Globus pallidus (tissue), 1 donor: Measurements from ENCODE around the gene OSBPL5.
A peak's percentile ranks its signal among the peaks of the same experiment; 100 is the strongest.

Experiments used
- DNase-seq: peaks from one replicate; pipeline ENCODE4 v3.0.0-alpha.2; 2015; ENCODE audit warnings: low spot score

OSBPL5 gene

DNA sequence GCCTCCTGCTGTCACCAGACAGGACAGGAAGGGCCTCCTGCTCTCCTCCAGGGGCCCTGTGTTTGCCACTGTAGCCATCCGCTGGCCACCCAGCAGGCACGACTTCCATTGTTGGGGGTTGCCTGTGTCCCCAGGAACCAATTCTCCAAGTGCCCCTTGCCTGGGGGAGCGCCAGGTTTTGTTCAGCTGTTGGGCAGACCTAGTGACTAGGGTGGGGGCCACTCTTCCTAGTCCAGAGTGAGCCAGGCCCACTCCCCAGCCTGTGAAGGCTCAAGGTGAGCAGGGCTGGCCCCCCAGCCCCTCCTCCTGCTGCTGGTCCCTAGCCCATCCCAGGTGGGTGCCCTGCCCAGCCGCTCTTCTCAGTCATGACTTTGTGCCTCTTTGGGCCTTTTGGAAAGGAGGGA is 30.9 kb downstream of the OSBPL5 start:
- no peak for DNase-seq

DNA sequence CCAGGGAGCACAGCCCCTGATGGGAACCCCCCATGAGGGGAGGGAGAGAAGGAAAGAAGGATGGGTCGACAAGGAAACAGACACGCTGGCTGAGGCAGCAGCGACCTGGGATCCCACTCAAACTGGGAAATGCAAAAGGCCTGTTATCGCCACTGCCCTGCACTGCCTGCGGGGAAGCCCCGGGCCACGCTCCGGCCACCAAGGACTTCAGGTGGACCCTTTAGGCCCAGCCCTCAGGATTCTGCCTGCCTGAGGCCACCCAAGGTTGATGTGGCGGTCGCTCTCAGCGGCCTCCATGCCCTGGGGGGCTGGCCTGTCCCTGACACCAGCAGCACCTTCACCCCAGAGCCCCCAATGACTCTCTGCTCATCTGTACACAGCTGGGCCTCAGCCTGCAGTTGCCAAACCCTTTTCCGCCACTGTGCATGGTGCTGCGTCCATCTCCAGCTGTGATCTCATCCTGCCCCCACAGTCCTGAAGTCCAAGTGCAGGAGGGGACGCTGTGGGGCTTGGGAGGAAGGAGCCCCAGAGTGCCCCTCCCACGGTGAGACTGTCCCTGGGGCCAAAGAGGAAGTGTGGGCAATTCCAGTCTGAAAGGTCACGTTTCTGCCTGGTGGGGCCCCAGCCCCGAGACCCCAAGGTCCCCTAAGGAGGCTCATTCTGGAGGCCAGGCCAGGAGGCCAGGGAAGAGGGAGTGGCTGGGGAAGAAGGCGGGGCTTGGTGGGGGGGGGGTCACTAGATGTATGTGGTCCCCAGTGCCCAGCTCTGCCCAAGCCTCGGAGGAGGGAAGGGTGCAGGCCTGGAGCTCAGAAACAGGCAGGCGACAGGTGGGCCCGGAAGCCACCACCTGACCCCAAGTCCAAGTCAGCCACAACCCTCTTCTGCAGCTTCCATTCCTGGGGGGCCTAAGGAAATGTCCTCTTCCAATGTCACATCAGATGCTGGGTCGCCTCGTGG is 31.6 kb downstream of the OSBPL5 start:
- no peak for DNase-seq

DNA sequence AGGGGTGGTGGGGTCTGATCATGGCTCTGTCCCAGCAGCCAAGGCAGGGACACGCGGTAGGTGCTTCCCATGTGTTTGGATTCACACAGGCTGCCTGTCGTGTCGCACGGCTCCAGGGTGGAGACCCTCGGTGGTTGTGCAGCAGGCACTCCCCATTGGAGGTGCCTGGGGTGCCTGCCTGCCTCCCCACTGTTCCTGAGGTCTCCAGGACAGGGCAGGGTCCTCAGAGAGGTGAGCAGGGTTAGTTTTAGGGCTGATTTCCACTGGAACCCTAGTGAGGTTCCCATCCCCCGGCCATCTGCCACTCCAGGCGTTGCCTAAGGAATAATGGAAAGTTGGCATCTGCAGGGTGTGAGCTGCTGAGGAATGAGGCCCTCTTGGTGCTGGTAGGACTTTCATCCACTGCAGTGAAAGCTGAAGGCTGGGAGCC is 32.3 kb downstream of the OSBPL5 start:
- no peak for DNase-seq

DNA sequence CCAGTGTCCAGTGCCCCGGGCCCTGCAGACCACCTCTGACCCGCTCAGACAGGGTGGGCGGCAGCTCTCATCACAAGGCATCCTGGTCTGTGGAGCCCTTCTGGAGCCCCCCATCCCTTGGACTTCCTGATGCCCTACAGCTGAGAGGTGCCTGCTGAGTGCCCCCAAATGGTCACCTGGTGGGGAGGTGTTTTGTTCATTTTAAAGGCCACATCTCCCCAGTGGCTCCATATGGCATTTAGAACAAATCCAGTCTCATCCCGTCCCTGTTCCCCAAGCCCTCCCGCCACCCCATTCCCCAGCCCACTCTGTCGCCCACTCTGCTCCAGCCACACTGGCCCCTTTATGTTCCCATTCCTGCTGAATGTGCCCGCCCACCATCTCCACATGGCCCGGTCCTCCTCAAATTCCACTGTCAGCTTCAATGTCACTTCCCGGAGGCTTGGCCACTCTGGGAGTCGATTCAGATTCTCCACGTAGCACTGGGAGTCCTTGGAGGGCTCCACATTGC is 32.8 kb downstream of the OSBPL5 start:
- DNase-seq, result no peak

DNA sequence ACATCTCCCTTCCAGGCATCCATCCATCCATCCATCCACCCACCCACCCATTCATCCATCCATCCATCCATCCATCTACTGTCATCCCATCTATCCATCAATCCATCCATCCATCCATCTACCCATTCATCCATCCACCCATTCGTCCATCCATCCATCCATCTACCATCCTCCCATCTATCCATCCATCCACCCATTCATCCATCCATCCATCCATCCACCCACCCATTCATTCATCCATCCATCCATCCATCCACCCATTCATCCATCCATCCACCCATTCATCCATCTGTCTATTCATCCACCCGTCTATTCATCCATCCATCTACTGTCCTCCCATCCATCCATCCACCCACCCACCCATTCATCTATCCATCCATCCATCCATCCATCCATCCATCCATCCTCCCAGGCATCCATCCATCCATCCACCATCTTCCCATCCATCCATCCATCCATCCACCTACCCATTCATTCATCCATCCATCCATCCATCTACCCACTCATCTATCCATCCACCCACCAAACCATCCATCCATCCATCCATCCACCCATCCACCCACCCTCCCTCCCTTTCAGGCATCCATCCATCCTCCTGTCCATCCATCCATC is 33.7 kb downstream of the OSBPL5 start:
- DNase-seq, result no peak

DNA sequence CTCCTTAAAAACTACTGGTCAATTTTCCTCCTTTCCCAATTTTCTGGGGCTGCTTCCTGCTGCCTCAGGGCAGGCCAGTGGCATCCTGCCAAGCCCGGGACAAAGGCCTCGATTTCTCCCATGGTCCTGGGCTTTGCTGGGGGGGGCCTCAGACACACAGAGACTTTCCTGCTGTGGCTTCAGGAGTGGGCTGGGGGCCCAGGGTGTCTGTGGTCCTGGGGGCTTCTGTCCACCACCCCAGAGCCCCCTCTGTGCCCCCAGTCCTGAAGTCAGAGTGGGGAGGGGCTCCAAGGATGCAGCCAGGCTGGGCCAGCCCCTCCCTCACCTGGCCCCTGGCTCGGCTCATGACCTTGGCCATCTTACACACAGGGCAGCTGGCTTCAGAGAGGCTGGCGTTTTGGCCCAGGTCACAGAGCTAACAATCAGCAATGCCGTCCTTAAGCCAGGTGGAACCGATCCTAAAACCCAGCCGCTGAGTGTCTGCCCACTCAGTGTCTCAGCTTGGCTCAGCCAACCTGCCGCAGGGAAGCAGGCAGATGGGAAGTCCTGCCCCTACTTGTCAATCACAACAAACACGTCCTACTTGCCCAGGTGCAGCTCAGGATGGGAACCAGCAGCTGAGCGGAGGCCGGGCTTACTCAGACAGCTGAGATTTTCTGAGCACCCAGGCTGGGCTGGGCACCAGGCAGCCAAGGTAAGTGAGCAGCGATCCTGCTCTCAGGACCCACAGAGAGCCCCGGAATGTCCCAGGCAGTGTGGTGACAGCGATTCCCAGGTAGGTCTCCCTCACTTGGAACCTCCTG is 34.6 kb downstream of the OSBPL5 start:
- no peak for DNase-seq

DNA sequence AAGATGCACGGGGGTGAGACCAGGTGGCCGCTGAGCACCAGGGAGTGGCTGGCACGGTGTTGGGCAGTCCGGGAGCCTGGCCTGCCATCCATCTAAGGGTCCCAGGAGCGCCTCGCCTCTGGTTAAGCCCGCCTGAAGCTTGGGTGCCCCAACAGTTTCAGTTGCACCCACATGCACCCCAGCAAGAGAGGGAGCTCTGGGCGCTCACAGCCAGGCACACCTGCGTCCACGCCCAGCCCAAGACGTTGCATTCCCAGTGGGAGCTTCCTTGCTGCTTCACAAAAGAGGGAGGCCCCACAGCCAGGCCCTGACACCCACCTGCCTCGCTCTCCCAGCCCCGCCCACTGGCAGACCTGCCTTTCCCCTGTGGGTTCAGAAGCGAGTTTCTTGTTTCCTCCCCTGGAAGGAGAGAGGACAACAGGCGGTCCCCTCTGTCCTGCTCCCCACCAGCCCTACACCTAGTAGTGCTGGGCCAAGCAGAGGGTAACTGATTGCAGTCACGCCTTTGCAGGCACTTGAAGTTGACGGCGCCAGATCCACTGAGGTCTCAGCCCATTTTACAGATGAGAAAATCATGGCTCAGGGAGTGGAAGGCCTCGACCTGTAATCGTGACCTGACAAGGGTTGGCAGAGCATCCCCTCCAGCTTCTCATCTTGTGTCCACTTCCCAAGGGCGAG is 35.4 kb downstream of the OSBPL5 start:
- no peak for DNase-seq

DNA sequence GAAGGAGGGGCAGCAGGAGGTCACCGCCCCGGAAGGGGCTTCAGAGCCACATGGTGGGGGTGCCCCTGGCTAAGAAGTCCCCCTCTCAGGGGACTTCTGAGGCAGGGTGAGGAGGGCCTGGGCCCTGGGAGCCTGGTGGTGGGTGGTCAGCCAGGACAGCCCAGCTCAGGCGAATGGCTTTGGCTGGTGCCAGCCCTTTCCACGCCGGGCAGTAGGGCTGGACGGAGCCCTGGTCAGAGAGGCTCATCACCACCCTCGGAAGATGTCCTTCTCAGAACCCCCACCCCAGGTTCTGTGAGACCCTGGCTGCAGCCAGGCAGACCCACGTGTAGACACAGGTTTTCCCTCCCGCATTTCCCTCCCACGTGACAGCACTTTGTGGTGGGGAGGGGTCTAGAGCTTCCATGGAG is 35.9 kb downstream of the OSBPL5 start:
- no peak for DNase-seq

DNA sequence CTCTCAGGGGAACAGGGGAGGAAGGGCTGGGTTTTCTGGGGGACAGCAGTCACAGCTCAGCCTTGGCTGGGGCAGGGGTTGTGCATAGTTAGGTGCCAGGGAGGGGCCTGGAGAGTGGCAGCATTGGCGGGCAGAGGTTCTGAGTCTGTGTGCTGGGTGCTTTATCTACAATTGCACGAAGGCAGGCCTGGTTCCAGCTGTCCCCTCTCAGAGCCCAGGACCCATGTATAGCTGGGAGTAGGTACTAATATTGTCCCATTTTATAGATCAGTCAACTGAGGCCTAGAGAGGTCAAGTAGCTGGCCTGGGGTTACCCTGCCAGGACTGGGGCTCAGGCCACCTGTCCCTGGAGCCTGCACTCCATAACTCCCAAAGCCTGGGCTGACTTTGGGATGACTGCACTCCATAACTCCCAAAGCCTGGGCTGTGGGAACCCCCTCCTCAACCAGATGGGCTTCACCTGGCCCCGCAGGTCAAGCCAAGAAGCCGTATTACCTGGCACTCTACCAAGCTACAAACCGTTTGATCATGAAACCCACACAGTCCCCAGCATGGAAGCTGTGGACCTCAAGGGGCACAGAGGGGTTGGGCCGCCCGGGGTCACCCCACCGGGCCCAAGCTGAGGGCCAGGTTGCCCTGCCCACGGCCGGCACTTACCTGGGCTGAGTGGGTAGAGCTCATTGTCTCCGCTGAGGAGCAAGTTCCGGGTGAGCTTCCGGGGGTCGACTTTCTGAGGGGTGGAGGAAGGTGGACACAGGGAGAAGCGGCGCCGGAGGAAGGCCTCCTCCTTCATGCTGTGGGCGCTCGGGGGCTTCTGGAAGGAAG is 36.5 kb downstream of the OSBPL5 start:
- DNase-seq, result no peak

DNA sequence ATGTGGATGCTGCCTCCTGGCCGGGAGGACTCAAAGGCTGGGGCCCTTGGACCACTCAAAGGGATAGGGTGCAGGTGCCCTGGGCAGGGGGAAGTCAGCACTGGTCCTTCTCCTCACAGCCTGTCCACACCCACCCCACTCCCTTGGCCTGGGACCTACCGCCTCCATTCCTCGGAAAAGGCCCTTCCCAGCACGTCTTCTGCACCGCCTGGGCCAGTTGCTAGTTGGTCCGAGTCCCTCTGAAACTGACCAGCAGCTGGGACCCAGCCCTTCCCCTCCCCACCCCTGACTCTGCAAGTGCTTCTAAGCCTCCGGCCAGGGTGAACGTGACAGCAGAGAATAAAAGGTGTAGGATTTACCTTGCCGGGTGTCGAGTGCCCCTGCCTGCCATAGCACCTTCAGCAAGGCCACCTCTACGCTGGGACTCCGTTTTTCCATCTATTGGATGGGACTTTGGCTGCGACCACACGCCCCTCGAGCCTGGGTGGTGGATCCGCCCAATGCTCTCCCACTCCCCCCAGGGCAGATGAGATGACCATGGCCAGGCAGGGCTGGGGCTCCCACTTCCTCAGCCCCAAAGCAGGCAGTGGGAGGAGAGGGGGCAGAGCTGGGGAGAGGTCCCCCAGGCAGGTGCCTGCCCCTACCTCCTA is 37.3 kb downstream of the OSBPL5 start:
- no peak for DNase-seq

DNA sequence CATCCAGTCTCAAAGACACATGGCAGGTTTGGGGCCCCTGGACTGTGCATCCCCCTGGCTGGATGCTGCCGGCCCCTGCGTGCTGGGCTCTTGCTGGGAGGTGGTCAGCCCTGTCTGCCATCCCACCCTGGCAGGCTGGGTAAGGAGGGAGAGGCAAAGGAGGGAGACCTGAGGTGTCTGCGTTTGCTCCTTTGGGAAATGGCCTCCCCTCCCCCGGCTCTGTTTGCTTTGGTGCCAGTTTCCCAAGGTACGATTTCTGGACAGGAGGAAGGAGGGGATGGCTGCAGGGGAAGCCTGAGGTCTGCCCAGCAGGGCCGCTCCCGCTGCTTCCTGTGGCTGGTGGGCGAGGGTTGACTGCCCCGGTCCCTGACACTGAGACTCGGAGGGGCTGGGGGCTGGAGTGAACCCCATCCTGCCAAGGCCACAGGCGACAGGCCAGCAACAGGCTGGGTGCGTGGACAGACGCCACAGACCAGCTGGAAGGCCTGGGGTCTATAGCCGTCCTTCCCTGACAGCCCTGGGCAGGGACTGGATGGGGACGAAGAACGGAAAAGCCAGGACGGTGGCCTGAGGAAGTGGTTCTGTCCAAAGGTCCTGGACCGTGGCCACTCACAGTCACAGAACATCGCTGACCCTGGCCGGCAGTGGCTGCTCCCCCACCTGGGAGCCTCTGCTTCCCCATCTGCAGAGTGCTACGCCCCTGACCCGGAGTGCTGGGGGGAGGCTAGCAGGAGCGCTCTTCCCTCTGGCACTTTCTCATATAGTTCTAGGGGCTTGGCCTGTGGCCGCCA is 38.0 kb downstream of the OSBPL5 start:
- no peak for DNase-seq

DNA sequence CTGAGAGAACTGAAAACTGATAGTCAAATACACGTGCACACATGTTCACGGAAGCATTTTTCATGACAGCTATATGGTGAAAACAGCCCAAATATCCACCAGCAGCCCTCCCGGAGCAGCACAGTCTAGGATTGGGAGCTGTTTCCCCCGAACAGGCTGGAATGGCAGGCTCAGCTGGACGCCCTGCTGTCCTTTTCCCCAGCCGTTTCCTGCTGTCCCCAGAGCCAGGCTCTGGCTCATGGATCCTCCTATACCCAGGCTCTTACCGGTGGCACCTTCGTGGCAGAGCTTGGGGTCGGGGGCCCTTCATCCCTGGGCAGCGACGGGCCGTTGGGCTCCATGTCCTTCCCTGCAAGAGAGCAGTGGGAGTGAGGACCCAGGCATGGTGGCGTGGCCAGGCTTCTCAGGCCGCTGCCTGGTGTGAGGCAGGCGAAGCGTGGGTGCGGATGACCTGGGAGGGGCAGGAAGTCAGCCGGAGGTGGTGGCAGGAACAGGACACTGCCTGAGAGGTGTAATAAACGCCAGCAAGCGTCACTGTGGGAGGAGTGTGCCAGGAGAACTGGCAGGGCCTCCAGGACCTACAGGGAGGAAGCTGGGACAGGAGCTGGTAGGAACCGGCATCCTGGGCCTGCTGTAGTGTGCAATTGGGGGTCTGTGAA is 38.8 kb downstream of the OSBPL5 start:
- DNase-seq, result no peak

DNA sequence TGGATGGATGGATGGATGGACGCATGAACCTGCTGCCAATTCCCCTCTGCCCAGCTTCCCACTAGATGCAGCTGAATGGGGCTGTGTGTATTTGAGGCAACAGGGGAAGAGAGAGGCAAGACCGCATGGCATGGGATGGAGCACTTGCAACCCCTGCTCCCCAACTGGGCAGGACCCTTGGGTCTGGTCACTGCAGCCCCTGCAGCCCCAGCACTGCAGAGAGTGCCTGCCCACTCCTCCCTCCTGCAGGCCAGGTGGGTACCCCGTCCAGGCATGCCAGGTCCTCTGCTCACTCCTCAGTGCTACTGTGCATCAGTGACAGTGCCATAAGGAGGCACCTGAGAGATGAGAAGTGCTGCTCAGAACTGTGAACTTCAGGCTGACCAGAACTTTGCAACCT is 40.3 kb downstream of the OSBPL5 start:
- no peak for DNase-seq

DNA sequence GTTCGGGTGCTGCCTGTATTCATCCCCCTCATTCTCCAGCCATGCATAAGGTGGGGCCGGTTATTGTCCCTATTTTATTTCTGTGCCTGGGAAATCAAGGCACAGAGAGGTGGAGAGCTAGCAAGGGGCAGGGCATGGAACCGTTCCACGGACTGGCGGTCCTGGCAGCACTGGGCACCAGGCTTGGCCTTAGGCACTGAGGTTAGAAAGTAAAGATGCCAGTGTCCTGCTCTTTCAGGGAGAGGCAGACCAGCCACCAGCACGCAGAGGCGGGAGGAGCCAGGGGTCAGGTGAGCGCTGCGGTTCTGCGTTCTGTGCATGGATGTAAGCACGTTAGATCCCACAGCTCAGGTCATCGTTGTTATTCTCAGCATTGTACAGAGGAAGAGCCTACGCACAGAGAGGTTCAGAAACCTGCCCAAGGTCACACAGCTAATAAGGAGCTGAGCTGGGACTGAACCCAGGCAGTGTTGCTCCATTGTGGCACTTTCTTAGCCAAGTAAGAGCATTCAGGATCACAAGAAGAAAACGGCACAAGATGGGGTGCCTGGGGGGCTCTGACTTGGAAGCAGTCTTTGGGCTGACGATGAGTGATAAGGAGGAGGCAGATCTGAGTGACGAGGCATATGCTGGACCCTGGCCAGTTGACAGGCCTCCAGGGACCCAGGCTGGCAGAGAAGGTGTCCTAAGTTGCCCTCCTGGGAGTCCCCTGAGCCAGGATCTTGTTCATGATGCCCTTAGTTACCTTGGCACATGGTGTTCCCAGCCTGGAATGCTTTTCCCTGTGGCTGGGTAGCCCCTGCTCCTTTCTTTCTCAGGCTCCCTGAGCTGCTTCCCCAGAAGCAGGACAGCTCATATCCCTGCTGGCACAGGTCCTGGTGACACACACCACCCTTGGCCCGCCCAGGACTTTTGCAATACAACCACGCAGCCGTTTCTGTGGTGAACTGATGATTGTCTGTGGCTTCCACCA is 41.1 kb downstream of the OSBPL5 start:
- DNase-seq, result peak; percentile 15

DNA sequence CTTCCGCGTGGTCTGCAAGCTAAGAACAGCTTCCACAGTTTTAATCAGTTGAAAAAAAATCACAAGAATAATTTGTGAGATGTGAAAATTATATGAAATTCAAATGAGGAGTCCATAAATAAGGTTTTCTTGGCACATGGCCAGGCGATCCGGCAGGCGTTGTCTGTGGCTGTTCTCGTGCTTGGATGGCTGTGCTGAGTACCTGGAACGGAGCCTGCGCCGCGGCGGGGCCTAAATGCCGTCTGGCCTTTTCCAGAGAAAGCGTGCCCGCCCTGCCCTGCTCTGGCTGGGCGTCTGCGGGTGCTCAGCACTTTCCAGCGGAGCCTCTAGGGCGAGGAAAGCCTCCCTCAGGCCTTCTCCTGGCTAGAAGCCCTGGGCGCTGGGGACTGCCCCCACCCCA is 41.8 kb downstream of the OSBPL5 start:
- peak; percentile 35 for DNase-seq

DNA sequence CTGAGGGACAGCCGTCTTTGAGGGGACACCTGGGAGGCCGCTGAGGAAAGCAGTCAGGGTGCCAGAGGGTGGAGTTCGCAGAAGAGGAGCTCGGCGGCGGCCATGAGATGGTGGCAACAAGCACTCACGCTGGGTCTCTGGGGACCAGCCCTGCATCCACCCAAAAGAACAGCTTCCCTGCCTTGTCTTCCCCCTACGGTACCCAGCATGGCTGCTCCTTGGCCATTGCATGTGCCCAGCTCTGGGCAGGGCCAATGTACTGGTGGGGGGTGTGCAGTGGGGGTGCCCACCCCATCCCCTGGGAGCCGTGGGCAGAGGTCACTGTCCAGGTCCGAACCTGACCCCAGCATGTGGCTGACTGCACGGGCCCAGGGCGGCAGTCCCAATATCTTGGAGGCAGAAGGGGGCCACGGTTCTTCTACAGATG is 42.3 kb downstream of the OSBPL5 start:
- DNase-seq, result no peak

DNA sequence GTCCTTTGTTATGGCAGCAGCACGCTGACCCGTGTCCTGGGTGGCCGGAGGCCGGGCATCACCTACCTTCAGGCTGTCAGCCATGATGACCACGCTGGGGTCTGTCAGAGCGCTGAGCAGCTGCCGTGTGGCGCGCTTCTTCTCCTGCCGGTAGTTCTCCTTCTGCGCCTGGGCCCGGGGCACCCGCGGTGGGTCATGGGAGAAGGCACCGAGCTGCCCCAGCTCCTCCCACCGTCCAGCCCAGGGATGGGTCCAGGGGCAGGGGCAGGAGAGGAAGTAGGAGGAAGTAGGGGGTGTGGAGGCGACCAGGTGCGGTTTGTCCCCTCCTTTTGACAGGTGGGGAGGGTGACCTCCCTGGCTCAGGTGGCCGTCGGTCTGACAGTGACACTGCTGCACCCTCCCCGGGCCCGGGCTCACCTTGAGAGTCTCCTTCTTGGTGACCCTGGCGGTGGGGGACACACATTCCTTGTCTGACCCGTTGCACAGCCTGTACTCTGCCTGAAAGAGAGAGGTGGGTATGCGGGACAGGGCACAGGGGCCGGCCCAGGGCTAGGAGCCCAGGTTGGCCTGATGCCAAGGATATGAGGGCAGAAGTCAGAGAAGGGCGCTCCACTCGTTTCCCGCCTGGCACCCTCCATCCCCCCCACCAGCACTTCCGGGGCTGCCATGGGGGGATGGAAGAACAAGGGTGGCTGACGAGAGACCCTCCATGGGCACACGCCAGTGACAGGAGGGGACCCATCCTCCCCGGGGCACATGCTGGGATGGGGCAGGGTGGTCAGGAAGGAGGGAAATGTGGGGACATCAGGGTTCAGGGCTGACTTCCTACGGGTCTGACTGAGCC is 43.0 kb downstream of the OSBPL5 start:
- DNase-seq, result no peak
